Heart right ventricle (tissue), 16 donors: ENCODE data around the gene CHST3. TPM values are rescaled to one million over a fixed set of nuclear protein-coding genes. Genes with fewer than 3 reads are reported as not detected.
"Not testable (repeated sequence)": the region's sequence is repeated elsewhere in the genome, so short reads cannot be mapped to it uniquely, and the experiment has no call there.

Experiments
- ATAC-seq, 8 donors: fragments of 200-7000 bp; cut with Tn5 transposase; one replicate each; pipeline ENCODE4 v1.9.1; 2020; ENCODE audit warnings: mild to moderate bottlenecking in 8 of 8, moderate library complexity in 8 of 8, moderate number of reproducible peaks in 1 of 8
- DNase-seq, 2 donors: peaks; one replicate each; pipeline ENCODE4 v3.0.0-alpha.2; 2020
- H3K27ac ChIP-seq, 10 donors: fragments of 200-600 bp; sonication (generic) in 2 of 10; one replicate each; pipeline versions ENCODE4 v1.5.0 to v1.8.0; 2020 to 2022; ENCODE audit warnings: mild to moderate bottlenecking in 3 of 10
- H3K27me3 ChIP-seq, 7 donors: fragments of 200-600 bp; one replicate each; pipeline ENCODE4 v1.8.0; 2021 to 2022; ENCODE audit warnings: mild to moderate bottlenecking in 2 of 7
- H3K36me3 ChIP-seq, 9 donors: fragments of 200-600 bp; sonication (generic) in 1 of 9; one replicate each; pipeline versions ENCODE4 v1.5.0 to v1.8.0; 2020 to 2022; ENCODE audit warnings: mild to moderate bottlenecking in 2 of 9
- H3K4me1 ChIP-seq, 9 donors: fragments of 200-600 bp; sonication (generic) in 1 of 9; one replicate each; pipeline versions ENCODE4 v1.5.0 to v1.8.0; 2020 to 2022; ENCODE audit warnings: mild to moderate bottlenecking in 4 of 9
- H3K4me3 ChIP-seq, 10 donors: fragments of 200-600 bp; sonication (generic) in 2 of 10; one replicate each; pipeline versions ENCODE4 v1.5.0 to v1.8.0; 2020 to 2022; ENCODE audit warnings: mild to moderate bottlenecking in 7 of 10, moderate library complexity in 2 of 10
- H3K9me3 ChIP-seq, 11 donors: fragments of 200-600 bp in 10 of 11; sonication (generic) in 2 of 11; one replicate each; pipeline versions ENCODE4 v1.5.0 to v1.8.0; 2013 to 2022; ENCODE audit warnings: mild to moderate bottlenecking in 2 of 11, control low read depth in 1 of 11, moderate library complexity in 1 of 11
- CTCF ChIP-seq, 9 donors: fragments of 200-600 bp; sonication (generic) in 2 of 9; IDR thresholded peaks; one replicate each; pipeline versions ENCODE4 v1.5.0 to v1.8.0; 2021 to 2022; ENCODE audit warnings: antibody characterized with exemption in 9 of 9, mild to moderate bottlenecking in 5 of 9, moderate library complexity in 1 of 9
- WGBS, 2 donors: extraction: QIAGEN DNeasy Blood & Tissue Kit; methylation state at CpG; one replicate each; pipeline ENCODE4 v1.1.7; 2013; ENCODE audit warnings: inconsistent platforms in 1 of 2; 5-methylcytosine and 5-hydroxymethylcytosine counted together
- intact Hi-C, 10 donors: fragments of 100-400 bp; cut with DNase I; formaldehyde crosslinking; loops; one replicate each; pipeline versions ENCODE4 v1.11.1 to v1.14.2; 2022
- polyA plus RNA-seq, 2 donors: library from polyadenylated mRNA; stranded (reverse); fragments of 200-250 nt; gene quantifications; one replicate each; pipeline ENCODE4 v1.2.3, GENCODE V29; 2013
- total RNA-seq, 10 donors: library from RNA; stranded (reverse); fragmentation: NEBNext Ultra II Directional in 3 of 10; extraction: Animal tissue kit (Norgen Biotek cat#: 25700) in 3 of 10; gene quantifications; one replicate each; pipeline versions ENCODE4 v1.2.1 to v1.2.4, GENCODE V29; 2021 to 2023
- donor health status: Arrhythmogenic right ventricular cardiomyopathy.
- donor health status: ischemic (EF 13 %, LVEDD 7.1; RV severe dilation, severe dysfunction).
- donor health status: healthy with polysubstance abuse.
- donor health status: DM: no; HTN: yes; CAD: no.
- donor health status: DM: no; HTN: no; CAD: no.
- donor health status: ischemic (EF 25% LVEDD 6.9; RV normal size, moderate dysfunction).
- donor health status: ischemic (EF 25% LVEDD 5.7; RV mildly dilated, moderate dysfunction).
- donor health status: healthy.
- donor health status: DM: yes; HTN: yes; CAD: no.
- donor health status: Ischemic cardiomyopathy.
- donor health status: ischemic (EF 35%, LVEDD 5.7; RV mildly dilated, moderate dysfunction).
- donor health status: nonischemic (EF 11% LVEDD 7.7; RV severe dilation, severe dysfunction).
- donor health status: DM: yes; HTN: yes; CAD: no.
- donor health status: PGD.
- donor health status: ischemic (EF 29% LVEDD 5.4; RV normal size, mild dysfunction).
- donor health status: nonischemic (EF 23%, LVEDD 6.1; RV moderate dilation, normal function).

CHST3 gene
- total and polyA plus RNA-seq, 12 donors: 6.3 to 28.7 (median 20.5) TPM

GRCh38 chr10:71965623-71966022, 1.4 kb downstream of the CHST3 start:
- H3K4me3 ChIP-seq: peak overlapping the region; percentile 67 to 95 (median 84)
- peaks cover 11 to 74% (median 60%) of the 10 kb centered on the region in 9 donors for H3K4me1 ChIP-seq
- no peak for DNase-seq
- 23 to 40% methylated on average over 4 of the region's 4 CpGs for WGBS, 2 donors
- intact Hi-C loops: loop anchor here in 6 of 10 donors (5.0 to 10.0 kb wide), 6 partner anchors 42 to 369 kb away; partner anchors contain the start of genes ANAPC16 (in 1 of the 6) and ASCC1 (in 1 of the 6)
- TF ChIP-seq CTCF (IDR thresholded peaks at IDR 0.05): no peak
- no peaks in the 10 kb centered on the region for H3K9me3 ChIP-seq
- peaks cover 0 to 28% (median 0%) of the 10 kb centered on the region in 7 donors for H3K27me3 ChIP-seq
- H3K36me3 ChIP-seq: peaks cover 0 to 17% (median 0%) of the 10 kb centered on the region in 9 donors
- peak in 1 of 8 donors; percentile 4 for ATAC-seq
- peak overlapping the region; percentile 92 to 100 (median 98) for H3K27ac ChIP-seq

GRCh38 chr10:71966046-71967004, 2.1 kb downstream of the CHST3 start:
- Histone ChIP-seq H3K4me3 (peak overlapping the region; percentile 67 to 95 (median 84)), H3K4me1 (peaks cover 11 to 81% (median 67%) of the 10 kb centered on the region in 9 donors)
- no peak for ATAC-seq

GRCh38 chr10:71967958-71968357, 3.8 kb downstream of the CHST3 start:
- not testable (repeated sequence) for H3K4me3 ChIP-seq, H3K27ac ChIP-seq, DNase-seq, H3K9me3 ChIP-seq, ATAC-seq
- intact Hi-C loops: loop anchor here in 6 of 10 donors (5.0 to 10.0 kb wide), 6 partner anchors 39 to 367 kb away; partner anchors contain the start of genes ANAPC16 (in 1 of the 6) and ASCC1 (in 1 of the 6)
- Histone ChIP-seq H3K4me1 (peaks cover 17 to 93% (median 82%) of the 10 kb centered on the region in 9 donors), H3K27me3 (peaks cover 0 to 28% (median 0%) of the 10 kb centered on the region in 7 donors), H3K36me3 (peaks cover 0 to 21% (median 0%) of the 10 kb centered on the region in 9 donors)
- 96% methylated on average over 8 of the region's 8 CpGs for WGBS, 2 donors

More at GRCh38 chr10:71966046-71967004, 2.1 kb downstream of the CHST3 start:
- Histone ChIP-seq H3K27me3 (peaks cover 0 to 28% (median 0%) of the 10 kb centered on the region in 7 donors), H3K36me3 (peaks cover 0 to 17% (median 0%) of the 10 kb centered on the region in 9 donors), H3K27ac (peak overlapping the region; percentile 92 to 100 (median 98)), H3K9me3 (no peaks in the 10 kb centered on the region)
- 67 to 78% methylated on average over 6 of the region's 6 CpGs for WGBS, 2 donors
- no peak for TF ChIP-seq CTCF (IDR thresholded peaks at IDR 0.05)
- DNase-seq: no peak
- intact Hi-C loops: loop anchor here in 6 of 10 donors (5.0 to 10.0 kb wide), 6 partner anchors 41 to 368 kb away; partner anchors contain the start of genes ANAPC16 (in 1 of the 6) and ASCC1 (in 1 of the 6)

- 76 to 79% methylated on average over 11 of the region's 11 CpGs for WGBS, 2 donors
- Histone ChIP-seq H3K4me1 (peaks cover 14 to 93% (median 80%) of the 10 kb centered on the region in 9 donors), H3K36me3 (peaks cover 0 to 21% (median 0%) of the 10 kb centered on the region in 9 donors), H3K4me3 (no peak overlapping the region), H3K27ac (no peak overlapping the region), H3K27me3 (peaks cover 0 to 21% (median 0%) of the 10 kb centered on the region in 7 donors), H3K9me3 (no peaks in the 10 kb centered on the region)
- DNase-seq (no peak), ATAC-seq (no peak)
- no peak for TF ChIP-seq CTCF (IDR thresholded peaks at IDR 0.05)
- intact Hi-C loops: loop anchor here in 6 of 10 donors (5.0 to 10.0 kb wide), 6 partner anchors 38 to 366 kb away; partner anchors contain the start of genes ANAPC16 (in 1 of the 6) and ASCC1 (in 1 of the 6)
Measured at GRCh38 chr10:71968553-71969474, 4.6 kb downstream of the CHST3 start.
